Cortex of kidney (tissue), 1 donor: ENCODE measurements around the gene TBC1D1.
"Not testable (repeated sequence)": the region's sequence is repeated elsewhere in the genome, so short reads cannot be mapped to it uniquely, and the experiment has no call there.

ENCODE experiments used
- DNase-seq: peaks from one replicate; lab custom pipeline; 2025; lab: John Stamatoyannopoulos, UW

TBC1D1 gene

DNA sequence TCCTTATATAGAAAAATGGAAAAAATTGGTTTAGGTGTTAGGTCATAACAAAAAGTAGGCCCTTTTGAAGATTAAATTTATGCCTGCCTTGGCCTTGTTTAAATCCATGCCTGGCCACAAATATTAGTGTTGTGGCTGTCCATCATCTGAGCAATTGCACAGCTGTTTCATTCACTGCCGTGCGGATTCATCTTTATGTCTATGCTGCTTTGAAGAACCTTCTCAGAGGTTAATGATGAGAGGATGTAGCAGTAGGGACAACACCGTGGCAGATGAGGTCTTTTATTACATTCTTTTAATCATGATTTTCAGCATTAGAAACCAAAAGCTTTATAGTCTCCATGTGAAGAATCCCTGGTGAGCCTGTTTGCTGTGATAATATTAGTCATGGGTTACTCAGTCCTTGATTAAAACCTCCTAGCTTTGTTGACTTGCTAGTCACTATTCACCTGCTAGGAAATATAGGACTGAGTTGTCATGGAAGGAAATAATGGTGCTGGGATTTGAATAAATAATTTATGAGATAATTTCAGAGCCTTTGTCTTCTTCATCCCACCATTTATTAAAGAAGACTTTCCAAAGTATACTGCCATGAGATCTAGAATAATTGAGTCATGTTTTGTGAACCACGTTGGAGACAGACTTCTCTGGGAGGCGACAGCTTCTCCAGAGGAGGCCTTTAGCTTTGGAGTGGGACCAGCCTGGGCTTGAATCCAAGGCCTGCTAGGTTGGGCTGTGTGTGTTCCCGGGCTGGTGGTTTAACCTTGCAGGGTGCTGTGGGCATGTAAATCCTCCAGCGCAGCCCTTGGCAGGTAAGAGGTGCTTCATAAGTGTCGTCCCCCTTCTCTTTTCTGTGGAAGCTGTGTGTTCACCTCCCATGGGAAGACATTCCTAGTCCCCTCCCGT lies 122.8 kb downstream of the TBC1D1 start:
- no peak for DNase-seq

DNA sequence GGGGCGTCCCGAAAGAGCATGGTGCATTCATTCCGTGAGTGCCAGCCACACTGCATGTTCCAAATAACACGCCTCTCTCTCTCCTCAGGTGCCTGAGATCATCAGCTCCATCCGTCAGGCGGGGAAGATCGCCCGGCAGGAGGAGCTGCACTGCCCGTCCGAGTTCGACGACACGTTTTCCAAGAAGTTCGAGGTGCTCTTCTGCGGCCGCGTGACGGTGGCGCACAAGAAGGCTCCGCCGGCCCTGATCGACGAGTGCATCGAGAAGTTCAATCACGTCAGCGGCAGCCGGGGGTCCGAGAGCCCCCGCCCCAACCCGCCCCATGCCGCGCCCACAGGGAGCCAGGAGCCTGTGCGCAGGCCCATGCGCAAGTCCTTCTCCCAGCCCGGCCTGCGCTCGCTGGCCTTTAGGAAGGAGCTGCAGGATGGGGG lies 123.6 kb downstream of the TBC1D1 start:
- DNase-seq = no peak

DNA sequence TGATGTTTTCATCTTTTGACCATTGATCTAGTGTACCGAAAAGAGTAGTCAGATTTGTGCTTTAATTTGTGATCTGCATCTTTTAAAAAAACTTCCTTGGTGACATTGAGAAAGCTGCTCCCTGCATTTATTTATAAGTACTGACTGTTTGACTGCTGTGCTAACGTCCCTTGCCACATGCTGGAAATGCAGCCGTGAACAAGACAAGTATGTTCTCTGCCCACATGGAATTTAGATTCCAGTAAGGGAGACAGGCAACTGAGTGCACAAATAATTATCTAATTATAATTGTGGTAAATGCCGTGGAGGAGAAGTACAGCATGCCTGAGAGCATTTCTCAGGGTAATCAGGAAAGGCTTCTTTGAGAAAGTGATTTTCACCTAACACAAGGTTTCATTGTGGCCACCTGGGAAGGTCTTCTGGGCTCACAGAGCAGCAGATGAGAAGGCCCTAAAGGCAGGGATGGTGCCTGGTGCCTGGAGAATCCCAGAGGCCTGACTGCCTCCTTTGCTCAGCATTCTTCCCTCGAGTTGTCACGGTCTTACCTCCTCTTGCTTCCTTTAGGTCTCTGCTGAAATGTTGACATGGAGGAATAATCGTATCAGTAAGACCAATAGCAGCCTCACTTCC lies 125.1 kb downstream of the TBC1D1 start:
- DNase-seq = no peak

DNA sequence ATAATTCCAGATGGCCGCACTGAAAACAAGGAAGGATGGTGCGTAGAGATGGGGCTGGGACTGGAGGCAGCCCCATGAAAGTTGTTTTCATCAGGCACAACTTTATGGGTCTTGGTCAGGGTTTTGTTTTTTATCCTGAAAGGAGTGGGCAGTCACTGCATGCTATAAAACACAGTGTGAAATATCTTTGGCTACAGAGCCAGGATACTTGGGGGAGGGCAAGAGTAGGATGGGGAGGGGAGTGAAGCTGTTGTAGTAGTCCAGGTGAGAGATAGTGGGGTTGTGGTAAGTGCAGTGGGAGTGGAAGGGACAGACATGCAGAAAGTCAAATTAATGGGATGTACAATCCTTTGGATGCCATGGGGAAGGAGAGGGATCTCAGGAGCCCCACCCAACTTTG lies 125.8 kb downstream of the TBC1D1 start:
- no peak for DNase-seq

- DNase-seq = no peak
Measured at GRCh38 chr4:38017609-38018008, 126.7 kb downstream of the TBC1D1 start.

DNA sequence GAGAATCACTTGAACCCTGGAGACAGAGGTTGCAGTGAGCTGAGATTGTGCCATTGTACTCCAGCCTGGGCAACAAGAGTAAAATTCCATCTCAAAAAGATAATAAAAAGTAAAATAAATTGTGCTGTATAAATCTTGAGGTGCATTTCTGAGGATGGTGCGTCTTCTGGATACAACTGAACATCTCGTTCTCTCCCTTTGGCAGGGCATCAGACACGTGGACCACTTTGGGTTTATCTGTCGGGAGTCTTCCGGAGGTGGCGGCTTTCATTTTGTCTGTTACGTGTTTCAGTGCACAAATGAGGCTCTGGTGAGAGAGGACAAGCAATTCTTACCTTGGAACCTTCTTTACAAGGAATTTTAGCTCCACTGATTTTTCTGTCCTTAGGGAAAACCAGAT lies 129.5 kb downstream of the TBC1D1 start:
- no peak for DNase-seq

DNA sequence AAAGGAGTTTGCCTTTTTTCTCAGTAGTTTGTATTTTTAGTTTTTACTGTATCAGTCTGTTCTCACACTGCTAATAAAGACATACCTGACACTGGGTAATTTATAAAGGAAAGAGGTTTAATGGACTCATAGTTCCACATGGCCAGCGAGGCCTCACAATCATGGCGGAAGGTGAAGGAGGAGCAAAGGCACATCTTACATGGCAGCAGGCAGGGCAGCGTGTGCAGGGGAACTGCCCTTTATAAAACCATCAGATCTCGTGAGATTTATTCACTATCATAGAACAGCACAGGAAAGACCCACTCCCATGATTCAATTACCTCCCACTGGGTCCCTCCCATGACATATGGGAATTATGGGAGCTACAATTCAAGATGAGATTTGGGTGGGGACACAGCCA lies 130.1 kb downstream of the TBC1D1 start:
- not testable (repeated sequence) for DNase-seq

DNA sequence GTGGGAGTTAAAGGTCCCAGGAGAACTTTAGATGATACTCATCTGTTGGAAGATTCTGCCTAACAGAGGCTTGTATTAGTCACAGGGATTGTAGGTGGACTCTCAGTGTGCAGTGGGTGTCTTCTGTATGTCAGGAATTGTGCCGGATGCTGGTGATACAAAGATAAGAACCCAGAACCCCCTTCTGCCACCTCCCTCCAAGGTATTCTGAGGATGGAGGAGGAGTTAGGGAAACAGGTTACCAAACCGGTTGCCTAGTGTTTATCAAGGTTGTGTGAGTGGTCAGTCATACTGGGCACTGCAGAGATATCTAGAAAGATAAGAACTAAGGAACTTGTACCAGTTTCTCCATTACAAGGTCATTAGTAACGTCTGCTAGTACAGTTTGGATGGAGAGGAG lies 130.9 kb downstream of the TBC1D1 start:
- DNase-seq = no peak

- no peak for DNase-seq
Measured at GRCh38 chr4:38023347-38024205, 132.7 kb downstream of the TBC1D1 start.

DNA sequence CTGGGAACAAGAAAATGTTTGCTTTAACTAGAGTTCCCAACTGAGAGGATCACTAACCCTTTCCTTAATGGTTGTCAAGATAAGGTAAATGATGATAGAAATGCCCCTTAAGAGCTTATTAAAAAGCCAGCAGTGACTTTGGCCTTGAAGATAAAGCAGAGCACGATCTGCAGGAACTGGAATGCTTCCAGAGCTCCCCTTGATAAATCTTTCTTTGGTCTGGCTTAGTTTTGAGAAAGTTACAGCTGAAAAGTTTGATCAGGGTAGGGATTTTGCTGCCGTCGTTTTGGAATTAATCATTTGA lies 133.3 kb downstream of the TBC1D1 start:
- DNase-seq = no peak

GRCh38 chr4:38025665-38026064 lies 134.8 kb downstream of the TBC1D1 start:
- DNase-seq = no peak

GRCh38 chr4:38026158-38026740 lies 135.4 kb downstream of the TBC1D1 start:
- no peak for DNase-seq

GRCh38 chr4:38030023-38030422 lies 139.1 kb downstream of the TBC1D1 start:
- DNase-seq = no peak

- no peak for DNase-seq
Measured at GRCh38 chr4:38034986-38035882, 144.3 kb downstream of the TBC1D1 start.

DNA sequence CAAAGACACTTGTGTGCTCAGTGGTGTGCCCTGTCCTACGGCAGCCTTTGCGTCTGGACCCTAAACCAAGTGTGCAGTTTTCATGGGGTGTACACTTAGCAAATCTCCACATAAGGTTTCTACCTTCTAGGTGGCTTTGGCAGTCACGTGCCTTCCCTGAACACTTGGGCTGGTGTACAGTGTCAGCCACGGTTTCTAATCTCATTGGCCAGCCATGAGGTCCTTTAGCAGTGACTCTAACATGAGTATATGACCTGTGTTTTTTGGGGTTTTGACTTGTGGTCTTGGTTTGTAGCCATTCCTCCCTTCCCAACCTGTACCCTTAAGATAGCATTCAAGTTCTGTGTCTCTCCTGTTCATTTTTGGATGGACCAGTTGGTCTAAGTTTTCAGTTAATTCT lies 145.7 kb downstream of the TBC1D1 start:
- DNase-seq = no peak

DNA sequence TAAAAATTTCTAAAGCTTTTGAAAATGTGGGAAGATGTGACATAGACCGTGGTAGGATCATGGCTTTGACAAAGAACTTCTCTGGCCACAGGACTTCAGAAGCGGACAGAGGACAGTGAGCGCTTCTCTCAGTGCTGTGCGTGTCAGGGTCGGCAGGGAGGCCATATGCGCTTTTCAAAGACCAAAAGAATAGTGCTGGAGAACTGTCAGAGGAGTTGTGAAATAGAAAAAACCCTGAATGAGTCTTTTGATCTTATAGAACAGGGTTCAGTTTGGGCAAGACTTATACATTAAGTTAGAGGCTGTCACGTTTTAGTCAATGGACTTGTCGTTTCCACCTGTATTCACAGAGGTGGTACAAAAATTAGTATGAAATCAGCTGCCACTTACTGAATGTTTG lies 146.7 kb downstream of the TBC1D1 start:
- no peak for DNase-seq

DNA sequence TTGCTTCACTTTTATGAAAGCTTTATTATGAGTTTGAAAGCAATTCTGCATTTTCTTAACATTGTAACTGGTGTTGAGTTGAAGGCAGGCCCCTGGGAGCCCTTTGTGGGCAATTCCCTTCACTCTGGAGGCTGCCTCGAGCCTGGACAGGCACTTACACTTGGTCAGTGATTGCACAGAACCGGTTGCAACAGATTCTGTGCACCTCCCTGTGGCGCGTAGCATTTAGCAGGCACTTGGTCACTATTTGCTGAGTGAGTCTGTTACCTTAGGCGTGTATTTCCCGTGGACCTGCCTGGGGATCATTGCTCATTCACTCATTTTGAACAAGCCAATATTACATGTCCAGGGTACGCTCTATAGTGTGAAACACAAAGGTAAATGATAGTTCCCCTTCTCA lies 149.7 kb downstream of the TBC1D1 start:
- DNase-seq = no peak

GRCh38 chr4:38044060-38044459 lies 153.2 kb downstream of the TBC1D1 start:
- no peak for DNase-seq

DNA sequence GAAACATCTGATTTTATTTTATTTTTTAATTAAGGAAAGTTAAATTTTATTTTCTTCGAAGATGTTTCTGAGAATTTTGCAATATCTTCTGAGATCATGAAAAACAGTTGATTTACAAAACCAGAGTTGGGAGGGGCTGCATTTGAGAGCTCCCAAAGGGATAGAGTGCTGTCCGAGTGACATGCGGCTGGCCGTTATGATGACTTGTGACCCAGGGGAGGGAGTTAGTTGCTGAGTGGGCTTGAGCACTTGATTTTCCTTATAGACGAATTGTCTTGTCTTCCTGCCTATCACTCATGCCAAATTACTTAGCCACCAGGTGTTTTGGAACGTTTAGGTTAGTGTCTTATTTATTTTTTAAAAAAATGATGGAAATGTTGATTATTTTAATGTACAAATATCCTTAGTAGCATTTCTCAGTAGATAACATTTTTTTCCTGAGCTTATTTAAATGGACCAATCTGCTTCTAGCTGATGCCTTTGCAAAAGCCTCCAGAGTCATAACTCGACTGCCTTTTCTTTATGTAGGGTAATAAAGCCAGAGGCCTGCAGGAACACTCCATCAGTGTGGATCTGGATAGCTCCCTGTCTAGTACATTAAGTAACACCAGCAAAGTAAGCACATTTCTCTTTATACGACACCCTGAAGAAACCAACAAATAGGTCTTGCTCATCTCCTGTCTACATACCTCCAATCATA lies 154.6 kb downstream of the TBC1D1 start:
- no peak for DNase-seq

- no peak for DNase-seq
Measured at GRCh38 chr4:38046727-38047489, 156.0 kb downstream of the TBC1D1 start.
